Psoas muscle (tissue), 8 donors: ENCODE results near the gene LRGUK. TPM values are rescaled to one million over a fixed set of nuclear protein-coding genes. Genes with fewer than 3 reads are reported as not detected.

Experiments used
- ATAC-seq, 4 donors: fragments of 200-7000 bp; cut with Tn5 transposase; one replicate each; pipeline ENCODE4 v1.9.1; 2020; ENCODE audit warnings: moderate library complexity in 3 of 4, mild to moderate bottlenecking in 2 of 4
- DNase-seq, 2 donors: peaks; one replicate each; pipeline ENCODE4 v3.0.0-alpha.2; 2020
- H3K27ac ChIP-seq: fragments of 200-600 bp; one replicate; pipeline ENCODE4 v1.8.0; 2022
- H3K27me3 ChIP-seq, 3 donors: fragments of 200-600 bp in 1 of 3; one replicate each; pipeline versions ENCODE4 v1.6.1 to v1.8.0; 2013 to 2022; ENCODE audit warnings: low read length in 2 of 3, mild to moderate bottlenecking in 2 of 3, moderate library complexity in 1 of 3; ENCODE audit not compliant: insufficient read depth in 3 of 3
- H3K36me3 ChIP-seq, 2 donors: fragments of 200-600 bp in 1 of 2; one replicate each; pipeline versions ENCODE4 v1.6.1 to v1.8.0; 2013 to 2022; ENCODE audit warnings: low read depth in 1 of 2, mild to moderate bottlenecking in 1 of 2, moderate library complexity in 1 of 2; ENCODE audit not compliant: insufficient read depth in 1 of 2
- H3K4me1 ChIP-seq: fragments of 200-600 bp; one replicate; pipeline ENCODE4 v1.8.0; 2022
- H3K4me3 ChIP-seq: fragments of 200-600 bp; one replicate; pipeline ENCODE4 v1.8.0; 2022; ENCODE audit warnings: mild to moderate bottlenecking
- H3K9me3 ChIP-seq: fragments of 200-600 bp; one replicate; pipeline ENCODE4 v1.8.0; 2022
- WGBS, 3 donors: extraction: QIAGEN DNeasy Blood & Tissue Kit; methylation state at CpG; one replicate each; pipeline versions ENCODE4 v1.1.6 to v1.1.7; 2013; 5-methylcytosine and 5-hydroxymethylcytosine counted together
- intact Hi-C, 2 donors: fragments of 100-400 bp; cut with DNase I; formaldehyde crosslinking; loops; one replicate each; pipeline versions ENCODE4 v1.11.0 to v1.14.2; 2022
- polyA plus RNA-seq, 3 donors: library from polyadenylated mRNA; stranded (reverse); fragments of 200-250 nt; gene quantifications; one replicate each; pipeline ENCODE4 v1.2.3, GENCODE V29; 2013
- total RNA-seq, 4 donors: library from RNA; stranded (reverse); fragmentation: NEBNext Ultra II Directional in 2 of 4; extraction: Animal tissue kit (Norgen Biotek cat#: 25700) in 2 of 4; gene quantifications; one replicate each; pipeline versions ENCODE4 v1.2.1 to v1.2.4, GENCODE V29; 2021 to 2023
- TF ChIP-seq, protein P1 (sequence below): fragments of 200-600 bp; IDR thresholded peaks from one replicate; pipeline ENCODE4 v1.8.0; 2022; ENCODE audit warnings: antibody characterized with exemption
- donor health status: healthy with polysubstance abuse.
- donor health status: DM: no; HTN: no; CAD: no; lungs with moderate emphysema.
- donor health status: Bipolar disorder and iron deficiency.
- donor health status: healthy.
- donor health status: DM: yes; HTN: yes; CAD: no.
- donor health status: DM: no; HTN: no; CAD: no.
- donor health status: DM: no; HTN: no; CAD: no.
- donor health status: DM: yes; HTN: yes; CAD: no.

LRGUK gene
- total and polyA plus RNA-seq, 7 donors = 0.07 to 0.43 (median 0.15) TPM; not detected in 1

DNA sequence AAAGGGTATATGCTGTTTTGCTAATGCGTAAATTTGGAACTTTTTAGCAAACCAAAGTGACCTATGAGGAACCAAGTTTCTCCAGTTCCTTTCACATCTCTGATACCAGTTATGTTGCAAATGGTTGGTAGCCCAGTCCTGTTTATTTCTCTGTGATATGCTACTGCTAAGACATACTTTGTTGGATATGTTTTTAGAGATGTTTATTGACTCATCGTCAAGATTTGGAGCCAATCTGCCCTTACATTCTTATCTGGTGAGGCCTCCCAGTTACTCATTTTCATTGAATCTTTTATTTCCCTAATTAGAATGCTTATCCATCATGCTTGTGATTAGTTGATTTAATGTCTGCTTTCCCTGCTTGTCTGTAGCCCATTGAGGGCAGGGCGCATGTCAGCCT lies 58.9 kb downstream of the LRGUK start:
- Histone ChIP-seq H3K36me3 (no peaks in the 10 kb centered on the region), H3K9me3 (no peaks in the 10 kb centered on the region), H3K4me1 (no peaks in the 10 kb centered on the region), H3K27me3 (no peaks in the 10 kb centered on the region), H3K4me3 (no peak overlapping the region), H3K27ac (no peak overlapping the region)
- 63 to 65% (median 64%) methylated on average over 3 of the region's 3 CpGs for WGBS, 3 donors
- TF ChIP-seq, protein P1, sequence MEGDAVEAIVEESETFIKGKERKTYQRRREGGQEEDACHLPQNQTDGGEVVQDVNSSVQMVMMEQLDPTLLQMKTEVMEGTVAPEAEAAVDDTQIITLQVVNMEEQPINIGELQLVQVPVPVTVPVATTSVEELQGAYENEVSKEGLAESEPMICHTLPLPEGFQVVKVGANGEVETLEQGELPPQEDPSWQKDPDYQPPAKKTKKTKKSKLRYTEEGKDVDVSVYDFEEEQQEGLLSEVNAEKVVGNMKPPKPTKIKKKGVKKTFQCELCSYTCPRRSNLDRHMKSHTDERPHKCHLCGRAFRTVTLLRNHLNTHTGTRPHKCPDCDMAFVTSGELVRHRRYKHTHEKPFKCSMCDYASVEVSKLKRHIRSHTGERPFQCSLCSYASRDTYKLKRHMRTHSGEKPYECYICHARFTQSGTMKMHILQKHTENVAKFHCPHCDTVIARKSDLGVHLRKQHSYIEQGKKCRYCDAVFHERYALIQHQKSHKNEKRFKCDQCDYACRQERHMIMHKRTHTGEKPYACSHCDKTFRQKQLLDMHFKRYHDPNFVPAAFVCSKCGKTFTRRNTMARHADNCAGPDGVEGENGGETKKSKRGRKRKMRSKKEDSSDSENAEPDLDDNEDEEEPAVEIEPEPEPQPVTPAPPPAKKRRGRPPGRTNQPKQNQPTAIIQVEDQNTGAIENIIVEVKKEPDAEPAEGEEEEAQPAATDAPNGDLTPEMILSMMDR = no peak
- intact Hi-C loops = no loop called here
- no peak for ATAC-seq
- DNase-seq = no peak

DNA sequence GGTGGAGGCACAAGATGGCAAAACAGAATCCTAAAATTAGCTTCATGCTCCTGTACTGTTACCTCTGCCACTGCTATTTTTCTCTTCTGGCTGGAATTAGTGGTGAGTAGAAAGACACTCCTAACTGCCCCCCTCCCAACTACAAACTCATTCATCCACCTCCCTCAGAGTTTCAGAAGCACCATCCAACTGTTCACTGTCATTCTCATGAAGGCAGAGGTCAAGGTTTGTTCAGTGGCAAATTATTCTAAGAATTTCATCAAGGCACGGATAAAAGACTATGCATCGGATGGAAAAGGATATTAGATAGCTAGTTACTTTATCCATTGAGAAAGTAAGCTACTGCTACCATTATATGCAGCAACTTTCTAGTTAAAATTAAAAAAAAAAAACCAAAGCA lies 59.7 kb downstream of the LRGUK start:
- H3K9me3 ChIP-seq = no peaks in the 10 kb centered on the region
- WGBS, 3 donors = 62 to 67% (median 64%) methylated on average over 2 of the region's 2 CpGs
- TF ChIP-seq, protein P1 = no peak
- no peaks in the 10 kb centered on the region for H3K27me3 ChIP-seq
- DNase-seq (no peak), ATAC-seq (no peak)
- no peaks in the 10 kb centered on the region for H3K4me1 ChIP-seq
- intact Hi-C loops = no loop called here
- no peak overlapping the region for H3K4me3 ChIP-seq
- no peak overlapping the region for H3K27ac ChIP-seq
- H3K36me3 ChIP-seq = no peaks in the 10 kb centered on the region

DNA sequence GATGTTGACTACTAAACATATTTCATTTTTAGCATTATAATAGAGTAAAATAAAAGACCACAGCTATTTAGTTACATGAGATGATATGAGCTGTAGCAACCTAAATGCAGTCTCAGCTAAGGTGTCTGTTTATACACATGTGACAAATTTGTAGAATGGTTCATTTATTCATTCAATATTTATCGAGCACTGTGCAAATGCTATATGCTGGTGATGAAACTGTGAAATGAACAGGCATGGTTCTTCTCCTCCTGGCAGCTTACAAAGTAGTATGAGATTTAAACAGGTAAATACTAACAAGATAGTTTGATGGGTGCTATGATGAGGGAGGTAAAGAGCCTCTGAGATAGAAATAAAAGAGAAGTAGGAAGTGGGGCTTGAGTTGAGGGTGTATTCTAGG lies 60.8 kb downstream of the LRGUK start:
- H3K27me3 ChIP-seq = no peaks in the 10 kb centered on the region
- H3K27ac ChIP-seq = no peak overlapping the region
- 90 to 100% (median 96%) methylated on average over 1 of the region's 1 CpG for WGBS, 3 donors
- DNase-seq (no peak), ATAC-seq (no peak)
- H3K36me3 ChIP-seq = no peaks in the 10 kb centered on the region
- H3K4me1 ChIP-seq = no peaks in the 10 kb centered on the region
- intact Hi-C loops = no loop called here
- TF ChIP-seq, protein P1 = no peak
- no peak overlapping the region for H3K4me3 ChIP-seq
- no peaks in the 10 kb centered on the region for H3K9me3 ChIP-seq

DNA sequence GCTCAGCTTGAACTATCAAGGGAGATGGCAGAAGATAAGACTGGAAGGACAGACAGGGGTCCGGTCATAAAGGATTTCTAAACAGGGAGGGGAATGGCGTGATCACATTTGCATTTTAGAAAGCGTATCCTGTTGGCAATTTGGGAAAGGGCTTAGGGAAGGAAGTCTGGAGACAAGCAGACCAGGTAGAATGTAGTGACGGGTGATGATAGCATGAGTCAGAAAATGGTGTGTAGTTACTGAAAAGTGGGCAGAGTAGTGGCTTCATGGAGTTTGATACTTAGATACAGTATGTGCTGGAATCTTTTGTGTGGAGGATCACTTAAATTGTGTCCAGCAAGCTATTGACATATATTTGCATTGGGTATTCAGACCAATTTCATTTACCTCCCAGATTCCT lies 61.2 kb downstream of the LRGUK start:
- ATAC-seq (no peak), DNase-seq (no peak)
- no peaks in the 10 kb centered on the region for H3K27me3 ChIP-seq
- H3K4me1 ChIP-seq = no peaks in the 10 kb centered on the region
- TF ChIP-seq, protein P1 = no peak
- 80 to 97% (median 89%) methylated on average over 4 of the region's 4 CpGs for WGBS, 3 donors
- H3K9me3 ChIP-seq = no peaks in the 10 kb centered on the region
- intact Hi-C loops = no loop called here
- H3K27ac ChIP-seq = no peak overlapping the region
- H3K36me3 ChIP-seq = no peaks in the 10 kb centered on the region
- no peak overlapping the region for H3K4me3 ChIP-seq

DNA sequence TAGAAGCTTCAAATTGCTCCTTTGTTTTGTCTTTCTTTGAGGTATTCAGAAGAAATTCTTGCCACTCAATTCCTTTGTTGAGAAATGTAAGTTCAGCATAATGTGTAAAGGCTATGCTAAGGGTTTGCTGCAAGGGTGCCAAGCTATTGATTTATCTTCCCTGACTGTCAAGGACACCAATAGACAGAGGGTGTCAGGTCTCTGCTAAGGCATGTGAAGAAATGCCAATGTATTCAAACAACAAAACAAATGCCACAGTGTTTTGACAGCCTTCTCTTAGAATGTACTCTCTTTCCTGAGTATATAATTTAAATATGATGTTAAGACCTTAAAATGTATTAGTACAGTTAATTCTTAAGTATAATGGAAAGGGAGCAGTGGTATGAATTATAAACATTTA lies 62.4 kb downstream of the LRGUK start:
- Histone ChIP-seq H3K4me3 (no peak overlapping the region), H3K36me3 (no peaks in the 10 kb centered on the region), H3K9me3 (no peaks in the 10 kb centered on the region), H3K27me3 (no peaks in the 10 kb centered on the region), H3K4me1 (no peaks in the 10 kb centered on the region), H3K27ac (no peak overlapping the region)
- no peak for DNase-seq
- TF ChIP-seq, protein P1 = no peak
- ATAC-seq = no peak
- intact Hi-C loops = no loop called here
